GM12892 (cell line): ENCODE data around the gene TMEM234.

ENCODE experiments used
- POLR2A ChIP-seq: IDR thresholded peaks from 2 replicates; pipeline ENCODE4 v1.6.1; 2011; ENCODE audit warnings: low read depth, low read length, control low read depth
- POLR2AphosphoS5 ChIP-seq: IDR thresholded peaks from 2 replicates; pipeline ENCODE4 v1.6.1; 2011; ENCODE audit warnings: low read depth, low read length, control low read depth
- TAF1 ChIP-seq: IDR thresholded peaks from 2 replicates; pipeline ENCODE4 v1.6.1; 2011; ENCODE audit warnings: low read depth, mild to moderate bottlenecking, control low read depth, low read length, borderline replicate concordance

GRCh38 chr1:32239337-32239736 lies 17.2 kb upstream of the TMEM234 start:
- TF ChIP-seq POLR2A (no peak), POLR2AphosphoS5 (no peak), TAF1 (no peak)
